DND-41 (cell line): ENCODE results near the gene IFNL3.

ENCODE experiments used
- EZH2 ChIP-seq: IDR thresholded peaks from 3 replicates; pipeline ENCODE4 v1.6.1; 2012; ENCODE audit warnings: borderline replicate concordance, low read depth, mild to moderate bottlenecking, moderate library complexity, low read length, inconsistent platforms; ENCODE audit not compliant: severe bottlenecking
- TF ChIP-seq, protein P1 (sequence below): IDR thresholded peaks from 2 replicates; pipeline ENCODE4 v1.5.1; 2012; ENCODE audit warnings: borderline replicate concordance, low read length, moderate library complexity, mild to moderate bottlenecking; ENCODE audit not compliant: poor library complexity, severe bottlenecking; ENCODE audit errors: extremely low read depth

DNA sequence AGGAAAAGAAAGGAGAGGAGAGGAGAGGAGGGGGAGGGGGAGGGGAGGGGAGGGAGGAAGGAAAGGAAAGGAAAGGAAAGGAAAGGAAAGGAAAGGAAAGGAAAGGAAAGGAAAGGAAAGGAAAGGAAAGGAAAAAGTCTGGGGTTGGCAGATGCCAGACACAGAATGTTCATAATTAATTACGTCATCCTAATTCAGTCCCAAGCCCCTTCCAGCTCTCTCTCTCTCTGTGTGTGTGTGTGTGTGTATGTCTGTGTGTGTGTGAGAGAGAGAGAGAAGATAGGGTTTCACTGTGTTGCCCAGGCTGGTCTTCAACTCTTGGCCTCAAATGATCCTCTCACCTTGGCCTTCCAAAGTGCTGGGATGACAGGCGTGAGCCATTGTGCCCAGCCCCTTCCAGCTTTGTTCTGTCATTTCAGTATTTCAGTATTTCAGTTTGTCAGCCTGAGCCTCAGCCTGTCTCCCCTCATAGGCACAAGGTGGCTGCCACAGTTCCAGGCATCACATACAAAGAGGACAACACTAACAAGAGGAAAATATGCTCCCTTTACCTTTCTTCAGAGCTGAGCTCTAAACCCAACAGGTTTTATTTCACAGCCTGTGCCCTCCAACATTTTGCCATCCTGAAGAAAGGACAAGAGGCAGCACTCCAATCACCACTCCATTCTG lies 14.6 kb downstream of the IFNL3 start:
- TF ChIP-seq, protein P1, sequence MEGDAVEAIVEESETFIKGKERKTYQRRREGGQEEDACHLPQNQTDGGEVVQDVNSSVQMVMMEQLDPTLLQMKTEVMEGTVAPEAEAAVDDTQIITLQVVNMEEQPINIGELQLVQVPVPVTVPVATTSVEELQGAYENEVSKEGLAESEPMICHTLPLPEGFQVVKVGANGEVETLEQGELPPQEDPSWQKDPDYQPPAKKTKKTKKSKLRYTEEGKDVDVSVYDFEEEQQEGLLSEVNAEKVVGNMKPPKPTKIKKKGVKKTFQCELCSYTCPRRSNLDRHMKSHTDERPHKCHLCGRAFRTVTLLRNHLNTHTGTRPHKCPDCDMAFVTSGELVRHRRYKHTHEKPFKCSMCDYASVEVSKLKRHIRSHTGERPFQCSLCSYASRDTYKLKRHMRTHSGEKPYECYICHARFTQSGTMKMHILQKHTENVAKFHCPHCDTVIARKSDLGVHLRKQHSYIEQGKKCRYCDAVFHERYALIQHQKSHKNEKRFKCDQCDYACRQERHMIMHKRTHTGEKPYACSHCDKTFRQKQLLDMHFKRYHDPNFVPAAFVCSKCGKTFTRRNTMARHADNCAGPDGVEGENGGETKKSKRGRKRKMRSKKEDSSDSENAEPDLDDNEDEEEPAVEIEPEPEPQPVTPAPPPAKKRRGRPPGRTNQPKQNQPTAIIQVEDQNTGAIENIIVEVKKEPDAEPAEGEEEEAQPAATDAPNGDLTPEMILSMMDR = no peak
- TF ChIP-seq EZH2 = no peak
